ENCODE measurements around the gene PLCL2.

DNA sequence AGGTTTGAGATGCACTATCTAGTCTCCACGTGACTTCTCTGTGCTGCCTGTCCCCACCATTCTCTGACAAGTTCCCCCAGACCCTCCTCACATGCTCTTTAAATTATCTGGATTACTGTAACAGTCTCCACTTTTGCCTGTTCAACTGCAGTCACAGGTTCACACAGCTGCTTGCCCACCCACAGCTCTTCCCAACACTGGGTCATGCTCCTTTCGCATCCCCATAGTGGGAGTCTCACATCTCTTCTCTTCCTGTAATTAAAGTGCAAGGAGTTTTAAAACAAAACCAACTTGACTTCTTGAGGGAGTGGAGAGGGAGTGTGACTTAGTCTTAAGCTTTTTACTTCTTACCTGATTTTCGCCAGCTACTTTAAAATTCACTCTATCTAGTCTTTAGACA is 178.8 kb downstream of the PLCL2 start:
- TF ChIP-seq, protein P1, sequence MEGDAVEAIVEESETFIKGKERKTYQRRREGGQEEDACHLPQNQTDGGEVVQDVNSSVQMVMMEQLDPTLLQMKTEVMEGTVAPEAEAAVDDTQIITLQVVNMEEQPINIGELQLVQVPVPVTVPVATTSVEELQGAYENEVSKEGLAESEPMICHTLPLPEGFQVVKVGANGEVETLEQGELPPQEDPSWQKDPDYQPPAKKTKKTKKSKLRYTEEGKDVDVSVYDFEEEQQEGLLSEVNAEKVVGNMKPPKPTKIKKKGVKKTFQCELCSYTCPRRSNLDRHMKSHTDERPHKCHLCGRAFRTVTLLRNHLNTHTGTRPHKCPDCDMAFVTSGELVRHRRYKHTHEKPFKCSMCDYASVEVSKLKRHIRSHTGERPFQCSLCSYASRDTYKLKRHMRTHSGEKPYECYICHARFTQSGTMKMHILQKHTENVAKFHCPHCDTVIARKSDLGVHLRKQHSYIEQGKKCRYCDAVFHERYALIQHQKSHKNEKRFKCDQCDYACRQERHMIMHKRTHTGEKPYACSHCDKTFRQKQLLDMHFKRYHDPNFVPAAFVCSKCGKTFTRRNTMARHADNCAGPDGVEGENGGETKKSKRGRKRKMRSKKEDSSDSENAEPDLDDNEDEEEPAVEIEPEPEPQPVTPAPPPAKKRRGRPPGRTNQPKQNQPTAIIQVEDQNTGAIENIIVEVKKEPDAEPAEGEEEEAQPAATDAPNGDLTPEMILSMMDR (IDR thresholded peaks at IDR 0.05; ENCODE audit: low read length) = no peak
- no peak for TF ChIP-seq EZH2 (IDR thresholded peaks at IDR 0.05; ENCODE audit: borderline replicate concordance, low read length)

Measured in OCI-LY1 (cell line).